Stimulated activated CD4-positive, alpha-beta T cell treated with anti-CD3 and anti-CD28 coated beads, Interleukin-1b, Interleukin-23, amount 100 ng/mL, for 1 hour (primary cell): ENCODE results near the gene CD248.
A peak's percentile ranks its signal among the peaks of the same experiment; 100 is the strongest.
"Not testable (repeated sequence)": the region's sequence is repeated elsewhere in the genome, so short reads cannot be mapped to it uniquely, and the experiment has no call there.

Experiments used
- DNase-seq, 2 donors: peaks; one replicate each; pipeline ENCODE4 v3.0.0-alpha.2; 2020; ENCODE audit warnings: low read depth in 2 of 2

Gene CD248

DNA sequence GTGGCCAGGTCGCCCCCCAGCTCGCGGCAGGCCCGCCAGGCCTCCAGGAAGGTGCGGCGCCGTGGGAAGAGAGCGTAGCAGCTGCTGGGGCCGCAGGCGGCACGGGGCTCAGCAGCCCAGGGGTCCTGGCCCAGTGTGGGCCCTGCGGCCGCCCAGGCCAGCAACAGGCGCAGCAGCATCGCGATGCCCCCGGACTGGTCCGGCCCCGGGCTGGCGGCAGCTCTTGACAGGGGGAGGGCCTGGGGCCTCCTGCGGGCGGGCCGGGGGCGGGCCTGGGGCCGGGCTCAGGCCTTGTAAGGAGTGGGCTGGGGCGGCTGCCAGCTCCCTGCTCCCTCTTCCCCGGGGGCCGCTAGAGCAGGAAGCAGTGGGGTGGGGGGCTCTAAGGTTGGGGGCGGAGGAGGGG lies at the start of gene CD248:
TSS of gene CD248 (minus strand) at position 196 of the 403 bp plus-strand sequence. CDS start at position 179, 17 bp downstream.
- DNase-seq: no peak

DNA sequence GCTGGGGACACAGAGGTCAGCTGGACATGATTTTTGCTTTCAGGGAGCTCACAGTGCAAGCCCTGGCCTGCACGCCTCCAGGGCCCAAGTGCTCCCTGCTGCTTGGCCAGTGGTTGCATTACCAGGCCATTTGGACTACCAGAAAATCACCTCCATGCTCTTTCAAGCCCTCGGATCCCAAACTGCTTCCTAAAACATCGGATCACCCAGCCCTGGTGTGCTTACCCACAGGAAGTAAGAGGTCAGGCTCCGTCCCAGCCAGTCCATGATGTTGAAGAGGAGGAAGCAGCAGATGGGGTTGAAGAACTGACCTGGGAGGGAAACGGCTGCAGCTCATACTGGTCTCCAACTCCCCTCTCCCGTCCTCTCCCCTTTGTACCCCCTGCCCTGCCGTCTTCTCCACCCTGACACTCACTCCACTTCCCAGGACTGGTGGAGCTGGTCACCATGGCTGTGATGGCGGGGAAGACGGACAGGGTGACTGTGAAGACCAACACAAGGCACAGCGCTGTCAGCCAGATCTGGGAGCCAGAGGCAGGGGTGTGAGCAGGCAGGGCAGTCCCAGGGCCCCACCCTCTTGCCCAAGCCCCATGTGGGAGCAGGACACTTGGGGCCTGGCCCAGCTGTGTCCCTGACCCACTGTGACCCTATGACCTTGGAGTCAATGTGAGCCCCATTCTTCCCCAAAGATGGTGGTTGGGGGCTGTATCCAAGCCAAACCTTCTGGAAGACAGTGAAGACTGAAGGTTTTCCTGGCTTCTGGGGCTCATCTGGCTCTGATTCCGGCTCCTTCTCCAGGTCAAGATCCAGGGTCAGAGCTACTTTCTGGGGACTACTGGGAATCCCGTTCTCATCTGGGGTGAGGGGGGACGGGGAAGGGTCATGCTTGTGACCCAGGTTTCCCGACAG lies 49.1 kb upstream of the CD248 start:
- no peak for DNase-seq

GRCh38 chr11:66365166-66365565 lies 48.3 kb upstream of the CD248 start:
- no peak for DNase-seq

GRCh38 chr11:66363805-66364535 lies 47.1 kb upstream of the CD248 start:
- peak; percentile 26 to 74 for DNase-seq

DNA sequence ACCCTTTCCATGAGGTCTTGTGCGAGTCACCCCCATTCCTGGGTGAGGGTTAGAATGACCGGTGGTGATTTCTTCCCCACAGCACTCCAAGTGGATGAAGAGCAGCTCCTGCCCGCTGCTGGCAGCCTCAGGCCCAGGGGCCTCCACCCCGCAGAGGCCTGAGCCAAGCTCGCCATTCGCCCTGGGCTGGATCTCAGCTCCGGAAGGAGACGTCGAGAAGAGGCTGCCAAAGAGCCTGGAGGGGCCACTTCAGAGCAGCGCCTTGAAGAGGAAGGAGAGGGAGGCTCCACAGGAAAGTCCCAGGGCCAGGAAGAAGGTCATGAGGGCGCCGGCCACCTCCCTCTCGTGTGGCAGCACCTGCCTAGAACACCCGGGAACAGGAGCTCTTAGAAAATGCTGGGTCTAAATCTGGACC lies 46.4 kb upstream of the CD248 start:
- no peak for DNase-seq

DNA sequence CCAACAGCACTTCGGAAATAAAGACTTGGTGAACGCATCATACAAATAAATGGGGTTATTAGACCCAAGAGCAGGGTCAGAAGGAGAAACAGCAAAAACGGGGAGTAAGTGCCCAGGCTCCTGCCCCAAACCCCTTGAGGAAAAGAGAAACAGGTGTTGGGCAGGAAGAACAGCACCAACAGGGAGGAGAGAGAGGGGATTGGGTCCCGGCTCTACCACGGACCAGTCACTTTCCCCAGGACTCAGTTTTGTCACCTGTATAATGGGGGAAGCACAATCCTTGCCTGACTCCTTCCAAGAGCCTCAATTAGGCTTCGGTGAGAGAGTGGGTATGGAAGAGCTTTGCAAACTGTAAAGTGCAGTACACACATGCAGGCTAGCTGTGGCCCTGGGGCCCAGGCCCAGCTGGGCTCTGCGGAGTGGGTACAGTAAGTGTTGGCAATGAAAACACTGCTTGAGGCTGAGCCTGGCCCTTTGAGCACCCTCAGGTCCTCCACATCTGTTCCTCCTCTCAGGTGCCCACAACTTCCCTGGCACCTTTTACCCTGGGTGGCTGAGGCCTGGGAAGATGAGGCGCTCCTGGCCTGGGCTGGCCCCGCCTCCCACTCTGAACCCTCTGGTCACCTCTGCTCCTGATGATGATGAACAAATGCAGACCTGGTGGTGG lies 45.8 kb upstream of the CD248 start:
- DNase-seq: no peak

GRCh38 chr11:66361502-66361941 lies 44.7 kb upstream of the CD248 start:
- no peak for DNase-seq

DNA sequence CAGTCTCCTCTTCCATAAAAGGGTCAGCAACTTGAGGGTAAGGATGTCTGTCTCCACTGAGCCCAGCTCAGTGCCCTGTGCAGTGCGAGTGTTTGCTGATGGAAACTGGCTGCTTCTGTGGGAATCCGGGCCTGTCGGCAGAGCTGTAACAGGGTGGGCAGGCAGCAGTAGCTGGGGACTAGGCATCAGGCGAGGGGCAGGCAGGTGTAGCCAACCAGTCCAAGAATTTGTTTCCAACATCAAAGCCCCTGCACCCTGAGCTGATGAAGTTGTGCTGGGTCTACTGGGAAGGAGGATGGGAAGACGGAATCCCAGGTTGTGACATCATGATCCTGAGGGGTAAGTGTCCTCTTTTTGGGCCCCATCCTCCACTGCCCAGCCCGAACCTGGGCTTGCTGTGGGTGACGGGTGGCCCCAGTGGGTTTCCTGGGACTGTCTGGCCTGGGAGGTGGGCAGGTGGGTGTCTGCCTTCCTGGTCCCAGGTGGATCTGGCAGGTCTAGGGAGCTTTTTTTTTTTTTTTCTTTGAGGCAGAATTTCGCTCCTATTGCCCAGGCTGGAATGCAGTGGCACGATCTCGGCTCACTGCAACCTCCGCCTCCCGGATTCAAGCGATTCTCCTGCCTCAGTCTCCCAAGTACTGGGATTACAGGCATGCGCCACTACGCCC lies 43.7 kb upstream of the CD248 start:
- no peak for DNase-seq

GRCh38 chr11:66359662-66360087 lies 42.8 kb upstream of the CD248 start:
- no peak for DNase-seq

GRCh38 chr11:66350560-66351235 lies 33.9 kb upstream of the CD248 start:
- DNase-seq: not testable (repeated sequence)

- DNase-seq: no peak
Measured at GRCh38 chr11:66349084-66349386, 32.2 kb upstream of the CD248 start.

- DNase-seq: peak; percentile 64 to 72
Measured at GRCh38 chr11:66347425-66348276, 30.8 kb upstream of the CD248 start, which contains the start of gene B4GAT1. Gene B4GAT1, minus strand, starts transcription at chr11:66347629. Its CDS starts 84 bp downstream, at chr11:66347545.

- no peak for DNase-seq
Measured at GRCh38 chr11:66346476-66347424, 29.9 kb upstream of the CD248 start.

GRCh38 chr11:66345316-66345649 lies 28.4 kb upstream of the CD248 start:
- DNase-seq: no peak

- peak; percentile 81 to 87 for DNase-seq
Measured at GRCh38 chr11:66344550-66345315, 27.9 kb upstream of the CD248 start, which contains the start of gene BRMS1. Gene BRMS1, minus strand, starts transcription at chr11:66345104. Its CDS starts 2,870 bp downstream, at chr11:66342234.

DNA sequence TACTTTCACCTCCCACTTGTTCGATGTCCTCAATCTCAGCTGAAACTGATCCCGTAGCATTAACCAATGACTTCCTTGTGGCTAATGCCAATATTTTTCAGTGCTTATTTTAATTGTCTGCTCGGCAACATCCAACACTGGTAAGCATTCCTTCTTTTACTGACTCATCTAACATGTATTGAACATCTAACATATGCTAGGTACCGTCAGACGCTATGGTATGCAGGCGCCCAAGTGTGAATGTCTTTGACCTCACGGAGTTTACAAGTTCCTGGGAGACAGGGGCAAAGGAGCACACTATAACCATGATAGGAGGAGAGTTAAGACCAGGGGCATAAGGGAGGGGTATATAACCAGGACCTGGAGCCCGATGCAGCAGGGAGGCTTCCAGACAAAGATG lies 26.3 kb upstream of the CD248 start:
- DNase-seq: no peak

DNA sequence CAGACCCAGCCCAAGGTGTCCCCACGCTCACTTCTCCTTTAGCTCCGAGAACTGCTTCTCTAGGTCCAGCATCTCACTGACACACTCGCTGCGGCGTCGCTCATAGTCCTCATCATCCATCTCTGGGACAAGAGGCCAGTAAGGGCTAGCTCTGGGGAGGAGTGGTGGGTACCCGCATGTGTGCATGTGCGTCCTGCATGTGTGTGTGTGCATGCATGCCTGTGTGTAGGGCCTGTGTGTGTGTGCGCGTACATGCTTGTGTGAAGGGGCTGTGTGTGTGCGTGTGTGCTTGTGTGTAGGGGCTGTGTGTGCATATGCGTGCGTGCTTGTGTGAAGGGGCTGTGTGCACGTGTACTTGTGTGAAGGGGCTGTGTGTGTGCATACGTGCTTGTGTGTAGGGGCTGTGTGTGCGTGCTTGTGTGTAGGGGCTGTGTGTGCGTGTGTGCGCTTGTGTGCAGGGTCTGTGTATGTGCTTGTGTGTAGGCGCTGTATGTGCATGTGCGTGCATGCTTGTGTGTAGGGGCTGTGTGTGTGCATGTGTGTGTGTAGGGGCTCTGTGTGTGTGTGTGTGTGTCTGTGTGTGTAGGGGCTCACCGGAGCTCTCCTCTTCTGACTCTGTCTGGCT lies 24.8 kb upstream of the CD248 start:
- DNase-seq: no peak
